Dermis blood vessel endothelial cell (primary cell): ENCODE results near the gene ST14. TPM values are rescaled to one million over a fixed set of nuclear protein-coding genes. Genes with fewer than 3 reads are reported as not detected.

Experiments used
- DNase-seq: peaks from one replicate; pipeline ENCODE4 v3.0.0; 2010
- total RNA-seq: library from RNA; depleted of rRNA; stranded (reverse); fragments of >200 nt; gene quantifications from 2 replicates; pipeline ENCODE4 v1.2.3, GENCODE V29; 2014

ST14 gene
- total RNA-seq, 1 donor from 2014 or later = 0.34 TPM

DNA sequence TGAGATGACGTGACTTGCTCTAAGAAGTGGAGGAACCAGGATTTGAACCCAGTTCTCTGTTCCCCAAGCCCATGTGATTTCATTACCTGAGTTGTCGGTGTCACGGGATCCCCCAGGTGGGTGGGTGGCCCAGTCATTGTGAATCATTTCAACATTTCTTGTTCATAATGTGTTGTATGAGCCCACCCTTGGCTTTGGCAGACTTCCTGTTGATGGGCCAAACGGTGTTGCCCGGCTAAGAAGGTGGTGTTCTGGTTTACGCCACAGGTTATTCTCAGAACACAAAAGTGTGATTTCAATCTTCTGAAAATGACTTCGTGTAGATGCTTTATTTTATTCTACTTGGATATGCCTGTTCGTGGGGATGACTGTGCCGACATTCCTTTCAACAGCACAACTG lies 21.6 kb upstream of the ST14 start:
- DNase-seq = no peak

DNA sequence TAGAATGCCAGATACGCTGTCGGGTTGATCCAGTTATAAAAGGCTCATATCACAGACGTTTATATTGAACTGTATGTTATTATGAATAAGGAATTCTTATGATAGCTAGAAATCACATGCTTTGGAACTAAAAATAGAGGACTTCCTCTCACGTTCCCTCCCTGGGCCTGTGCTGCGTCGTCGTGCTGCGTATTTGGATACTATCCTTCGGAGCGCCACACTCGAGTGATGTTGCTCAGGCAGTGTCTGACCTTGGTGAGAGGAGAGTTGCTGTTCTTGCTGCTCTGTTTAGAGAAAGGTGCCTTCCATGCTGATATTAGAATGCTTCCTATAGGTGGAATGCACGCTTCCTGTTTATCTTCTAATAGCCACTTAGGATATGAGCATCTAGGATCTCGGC lies 20.2 kb upstream of the ST14 start:
- no peak for DNase-seq

DNA sequence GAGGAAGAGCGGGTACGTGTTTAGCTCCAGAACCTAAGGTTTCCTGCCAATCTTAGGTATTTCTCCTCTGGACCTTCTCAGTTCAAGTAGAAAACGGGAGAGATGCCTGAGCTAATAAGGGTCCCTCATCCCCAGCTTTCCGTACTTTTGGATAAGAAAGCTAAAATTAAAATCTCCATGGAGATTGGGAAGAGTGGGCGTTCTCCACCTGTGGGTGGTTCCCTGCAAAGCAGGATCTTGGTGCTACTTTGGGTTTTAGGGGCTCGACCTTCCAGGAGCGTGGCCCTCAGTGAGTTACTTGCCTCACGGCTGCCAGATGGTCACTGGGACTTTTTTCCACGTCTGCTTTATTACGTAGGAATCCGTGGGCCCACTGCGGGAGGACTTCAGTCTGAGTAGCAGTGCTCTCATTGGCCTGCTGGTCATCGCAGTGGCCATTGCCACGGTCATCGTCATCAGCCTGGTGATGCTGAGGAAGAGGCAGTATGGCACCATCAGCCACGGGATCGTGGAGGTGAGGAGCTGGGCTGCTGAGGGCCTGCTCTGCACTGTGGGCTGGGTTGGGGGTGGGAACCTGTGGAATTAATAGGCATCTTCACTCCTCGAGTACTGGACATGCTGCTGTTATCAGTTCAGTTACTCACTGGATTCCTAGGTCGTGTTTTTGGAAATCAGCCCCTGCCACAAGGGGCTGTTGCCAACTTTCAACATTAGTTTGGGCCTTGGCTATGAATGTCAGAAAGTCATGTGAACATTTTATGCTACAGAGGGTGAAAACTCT lies 17.8 kb upstream of the ST14 start:
- DNase-seq = no peak

DNA sequence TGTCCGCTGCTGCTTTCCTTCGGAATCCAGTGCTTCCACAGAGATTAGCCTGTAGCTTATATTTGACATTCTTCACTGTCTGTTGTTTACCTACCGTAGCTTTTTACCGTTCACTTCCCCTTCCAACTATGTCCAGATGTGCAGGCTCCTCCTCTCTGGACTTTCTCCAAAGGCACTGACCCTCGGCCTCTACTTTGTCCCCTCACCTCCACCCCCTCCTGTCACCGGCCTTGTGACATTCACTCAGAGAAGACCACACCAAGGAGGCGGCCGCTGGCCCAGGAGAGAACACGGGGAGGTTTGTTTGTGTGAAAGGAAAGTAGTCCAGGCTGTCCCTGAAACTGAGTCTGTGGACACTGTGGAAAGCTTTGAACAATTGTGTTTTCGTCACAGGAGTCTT lies 15.4 kb upstream of the ST14 start:
- DNase-seq = no peak

DNA sequence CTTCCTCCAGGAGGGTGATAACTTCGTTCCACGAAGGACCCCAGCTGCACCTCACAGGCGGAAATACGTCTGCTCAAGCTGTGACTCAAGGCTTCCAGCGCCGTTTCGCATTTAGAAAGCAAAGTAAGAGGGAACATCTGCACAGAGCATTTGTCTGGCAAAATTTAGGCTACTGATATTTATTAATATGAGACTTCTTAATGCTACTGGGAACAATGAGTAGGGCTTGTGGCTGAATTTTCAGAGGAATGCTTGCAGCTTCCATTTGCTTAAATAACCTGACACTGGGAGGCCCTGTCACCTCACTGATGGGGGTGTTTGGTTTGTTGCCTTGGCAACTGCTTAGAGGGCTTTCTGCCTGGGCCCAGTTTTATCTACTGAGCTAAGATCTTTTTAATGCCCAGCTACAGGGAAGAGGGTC lies 14.7 kb upstream of the ST14 start:
- no peak for DNase-seq

DNA sequence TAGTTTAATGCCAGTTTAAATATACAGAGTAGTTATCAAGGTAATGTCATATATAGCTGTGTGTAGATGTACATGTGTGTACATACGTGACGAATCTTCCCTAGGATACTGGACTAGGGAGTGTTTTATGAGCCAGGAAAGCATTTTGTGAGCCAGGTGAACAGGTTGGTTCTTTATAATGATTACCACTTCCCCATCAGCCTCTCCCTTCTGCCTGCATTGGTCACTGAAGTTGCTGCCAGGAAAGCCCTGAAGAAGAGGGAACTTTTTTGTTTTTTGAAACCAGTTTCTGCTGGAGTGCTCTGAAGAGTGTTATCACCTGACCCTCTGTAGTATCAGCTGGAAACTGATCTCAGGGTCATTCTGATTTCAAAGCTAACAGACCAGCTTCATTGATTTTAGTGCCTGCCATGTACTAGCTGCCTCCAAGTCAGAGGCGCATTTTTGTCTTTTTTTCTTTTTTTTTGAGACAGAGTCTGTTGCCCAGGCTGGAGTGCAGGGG lies 14.2 kb upstream of the ST14 start:
- no peak for DNase-seq

DNA sequence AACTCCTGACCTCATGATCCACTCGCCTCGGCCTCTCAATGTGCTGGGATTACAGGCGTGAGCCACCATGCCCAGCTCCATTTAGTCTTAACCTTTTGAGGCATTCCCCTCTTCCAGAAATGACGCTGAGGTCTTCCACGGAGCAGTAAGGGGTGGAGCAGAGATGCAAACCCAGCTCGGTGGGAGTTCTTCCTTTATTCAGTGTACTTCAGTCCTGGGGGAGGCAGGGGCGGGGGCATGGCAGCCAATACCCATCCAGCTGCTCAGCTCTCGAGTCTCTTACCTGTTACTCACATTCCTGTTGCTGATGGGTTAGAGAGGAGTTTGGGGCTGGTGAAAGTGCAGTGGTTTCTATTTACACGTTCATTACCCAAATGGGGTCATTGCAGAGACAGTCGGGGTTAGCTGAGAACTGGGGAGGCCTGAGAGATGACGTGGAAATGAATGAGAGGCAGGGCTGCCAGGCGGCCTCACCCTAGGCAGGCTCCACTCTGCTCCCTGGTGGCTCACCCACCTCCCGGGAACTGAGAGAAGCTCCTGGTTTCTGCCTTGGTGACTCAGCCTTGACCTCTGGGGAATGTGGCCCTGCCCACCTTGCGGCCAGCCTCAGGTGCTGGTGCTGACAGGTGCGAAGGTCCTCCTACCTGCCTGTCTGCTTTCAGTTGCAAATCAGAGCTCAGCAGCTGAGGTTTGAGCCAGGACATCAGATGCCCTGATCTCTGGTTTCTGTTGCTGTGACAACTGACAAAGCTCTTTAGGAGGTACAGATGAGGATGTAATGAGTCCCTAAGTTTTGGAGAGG lies 13.4 kb upstream of the ST14 start:
- DNase-seq = peak; percentile 50

DNA sequence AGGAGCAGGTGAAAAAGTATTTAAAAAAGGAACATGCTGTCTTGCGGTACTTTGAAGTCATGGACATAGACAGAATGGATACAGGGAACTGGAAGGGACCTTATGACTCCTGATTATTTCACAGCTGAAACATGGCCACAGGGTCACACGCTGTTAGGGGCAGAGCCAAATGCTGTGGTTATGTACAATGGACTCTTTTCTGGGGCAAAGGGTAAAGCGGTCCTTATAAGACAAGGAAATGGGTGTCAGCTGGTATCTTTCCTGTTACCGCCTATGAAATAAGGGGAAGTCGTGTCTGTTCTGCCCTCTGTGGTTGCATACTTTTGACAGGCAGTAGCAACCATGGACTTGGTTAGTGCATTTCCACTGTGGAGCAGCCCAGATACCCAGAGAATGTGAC lies 12.8 kb upstream of the ST14 start:
- DNase-seq = peak; percentile 61

DNA sequence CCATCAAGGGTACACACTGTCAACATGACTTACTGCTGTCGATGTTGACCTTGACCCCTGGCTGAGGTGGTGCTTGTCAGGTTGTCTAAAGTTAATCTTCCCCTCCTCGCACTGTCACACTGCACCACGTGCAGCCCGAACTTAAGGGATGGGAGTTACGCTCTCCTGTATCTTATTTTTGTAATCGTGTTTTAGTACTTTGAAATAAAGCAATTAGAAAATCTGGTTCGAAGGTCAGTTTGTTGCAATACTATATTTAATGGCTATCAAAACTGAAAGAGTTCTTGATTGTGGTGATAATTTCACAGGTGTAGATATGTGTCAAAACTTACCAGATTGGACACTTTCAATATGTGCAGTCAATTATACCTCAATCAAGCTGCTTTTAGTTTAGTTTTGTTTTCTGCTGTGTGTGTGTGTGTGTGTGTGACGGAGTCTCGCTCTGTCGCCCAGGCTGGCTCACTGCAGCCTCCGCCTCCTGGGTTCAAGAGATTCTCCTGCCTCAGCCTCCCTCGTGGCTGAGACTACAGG lies 10.7 kb upstream of the ST14 start:
- DNase-seq = no peak

DNA sequence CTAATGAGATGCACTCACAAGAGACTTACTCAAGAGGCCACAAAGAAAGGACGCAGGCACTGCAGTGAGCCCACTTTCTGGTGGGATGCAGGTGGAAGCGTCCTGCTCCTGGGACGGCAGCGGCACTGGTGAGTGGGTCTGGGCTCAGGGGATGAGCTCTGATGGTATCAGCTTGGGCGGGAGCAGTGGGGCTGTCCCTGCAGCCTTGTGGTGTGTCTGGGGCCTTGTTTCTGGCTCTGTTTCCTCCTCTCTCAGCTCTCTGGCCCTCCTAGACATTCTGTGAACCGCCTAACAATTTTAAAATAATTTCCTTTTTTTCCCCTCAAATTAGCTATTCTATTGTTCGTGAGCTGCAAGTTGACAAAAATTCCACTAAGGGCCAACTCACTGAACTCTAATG lies 8.8 kb upstream of the ST14 start:
- DNase-seq = no peak

DNA sequence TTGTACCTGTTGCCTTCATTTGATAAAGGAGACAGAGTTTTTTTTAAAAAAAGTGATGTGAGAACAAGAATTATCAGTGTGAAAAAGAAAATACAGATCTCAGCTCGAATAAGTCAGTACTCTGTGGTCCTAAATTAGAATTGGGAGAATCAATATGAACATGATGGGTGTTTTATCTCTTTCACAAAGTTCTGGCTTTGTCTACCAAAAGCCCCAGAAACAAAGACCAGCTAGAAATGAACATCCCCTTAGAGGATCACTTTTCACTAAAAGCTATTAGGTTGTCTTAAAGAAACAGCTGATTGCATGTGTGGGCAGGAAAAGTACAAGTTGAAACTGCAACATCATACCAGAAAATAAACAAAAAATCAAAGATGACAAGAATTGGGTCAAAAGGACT lies 8.4 kb upstream of the ST14 start:
- DNase-seq = no peak

DNA sequence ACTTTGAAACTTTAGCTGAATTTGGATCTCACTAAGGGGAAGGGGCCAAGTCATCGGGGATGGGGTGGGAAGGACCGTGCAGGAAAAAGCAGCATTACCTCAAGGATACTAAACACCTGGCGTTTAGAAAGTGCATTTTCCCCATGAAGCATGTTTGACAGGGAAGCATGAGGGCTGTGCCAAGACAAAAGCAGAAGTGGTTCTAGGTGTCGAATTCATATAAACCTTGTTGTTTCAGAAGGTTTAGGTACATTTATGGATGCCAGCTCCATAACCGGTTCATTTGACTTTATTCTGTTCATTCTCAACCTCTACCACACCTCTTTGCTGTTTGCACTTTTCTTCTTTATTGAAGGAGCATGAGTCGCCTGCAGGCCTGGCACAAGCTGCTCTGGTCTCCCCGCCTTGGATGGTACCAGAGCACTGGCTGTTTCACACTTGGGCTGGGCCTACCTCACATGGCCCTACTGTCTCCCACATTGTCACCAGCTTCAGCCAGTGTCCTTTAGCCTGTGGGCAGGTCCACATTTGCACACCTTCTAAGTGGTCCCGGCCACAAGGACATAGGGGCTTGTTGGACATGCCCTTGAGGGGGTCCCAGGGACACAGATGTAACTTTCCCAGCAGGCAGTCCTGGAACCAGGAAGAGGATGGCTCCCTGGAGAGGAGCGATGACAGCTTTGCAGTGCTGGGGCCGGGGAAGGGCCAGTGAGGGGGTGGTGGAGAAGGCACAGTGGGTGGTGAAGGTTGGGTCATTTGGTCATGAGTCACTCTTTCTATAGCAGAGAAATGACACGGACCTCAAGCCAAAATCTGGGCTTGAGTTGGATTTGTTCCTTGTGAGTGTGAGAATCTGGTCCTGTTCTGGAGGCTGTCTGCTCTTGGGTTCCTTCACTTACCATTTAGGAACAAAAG lies 3.2 kb upstream of the ST14 start:
- no peak for DNase-seq

DNA sequence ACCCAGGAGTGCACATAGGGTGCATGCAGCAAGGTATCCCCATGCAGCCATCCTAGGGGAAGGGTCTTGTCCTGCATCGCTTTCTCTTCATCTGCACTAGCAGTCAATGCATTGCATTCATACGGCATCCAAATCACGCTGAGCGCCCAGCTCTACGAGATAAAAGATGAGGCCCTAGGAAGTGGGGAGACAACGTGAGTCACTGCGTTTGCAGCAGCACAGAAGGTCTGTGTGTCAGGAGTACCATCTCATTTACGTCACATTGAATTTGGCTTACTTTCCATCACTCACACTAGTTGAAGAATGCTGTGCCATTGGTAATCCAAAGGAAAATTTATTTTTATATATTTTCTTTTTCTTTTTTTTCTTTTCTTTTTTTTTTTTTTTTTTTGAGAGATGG lies 2.5 kb upstream of the ST14 start:
- DNase-seq = no peak

DNA sequence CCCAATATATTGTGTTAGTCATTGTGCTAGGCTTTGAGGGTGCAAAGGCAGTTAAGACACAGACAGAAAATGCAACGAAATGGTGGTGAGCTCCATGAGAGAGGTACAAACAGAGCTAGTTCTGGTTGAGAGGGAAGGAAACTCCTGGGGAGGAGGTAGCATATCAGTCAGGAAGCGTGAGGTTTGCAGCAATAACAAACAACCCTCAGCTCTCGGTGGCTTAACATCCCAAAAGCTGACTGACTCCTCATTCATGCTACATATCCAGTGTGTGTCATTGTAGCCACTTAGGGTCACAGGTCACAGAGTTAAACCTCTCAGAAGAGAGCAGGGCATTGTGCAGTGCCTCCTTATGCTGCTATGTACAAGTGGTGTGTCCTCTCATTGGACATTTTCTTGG lies 1.7 kb upstream of the ST14 start:
- DNase-seq = no peak

DNA sequence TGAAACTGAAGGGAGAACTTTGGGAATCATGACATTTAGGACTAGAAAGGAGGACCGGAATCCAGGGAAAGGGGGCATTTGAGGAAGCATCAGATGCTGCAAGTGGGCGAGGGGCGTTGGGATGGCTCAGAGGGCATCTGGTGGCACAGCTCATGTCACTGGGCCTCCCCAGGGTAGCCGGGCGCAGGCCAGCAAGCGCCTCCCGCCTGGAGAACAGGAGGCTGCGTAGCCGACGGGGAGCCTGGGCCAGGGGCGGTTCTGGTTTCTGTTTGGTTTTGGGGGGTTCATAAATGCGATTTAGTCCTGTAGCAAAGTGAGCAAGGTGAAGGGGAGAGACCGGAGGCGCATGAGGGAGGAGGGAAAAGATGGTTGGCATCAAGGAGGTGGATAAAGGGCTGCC lies 443 bp upstream of the ST14 start:
- DNase-seq = no peak

DNA sequence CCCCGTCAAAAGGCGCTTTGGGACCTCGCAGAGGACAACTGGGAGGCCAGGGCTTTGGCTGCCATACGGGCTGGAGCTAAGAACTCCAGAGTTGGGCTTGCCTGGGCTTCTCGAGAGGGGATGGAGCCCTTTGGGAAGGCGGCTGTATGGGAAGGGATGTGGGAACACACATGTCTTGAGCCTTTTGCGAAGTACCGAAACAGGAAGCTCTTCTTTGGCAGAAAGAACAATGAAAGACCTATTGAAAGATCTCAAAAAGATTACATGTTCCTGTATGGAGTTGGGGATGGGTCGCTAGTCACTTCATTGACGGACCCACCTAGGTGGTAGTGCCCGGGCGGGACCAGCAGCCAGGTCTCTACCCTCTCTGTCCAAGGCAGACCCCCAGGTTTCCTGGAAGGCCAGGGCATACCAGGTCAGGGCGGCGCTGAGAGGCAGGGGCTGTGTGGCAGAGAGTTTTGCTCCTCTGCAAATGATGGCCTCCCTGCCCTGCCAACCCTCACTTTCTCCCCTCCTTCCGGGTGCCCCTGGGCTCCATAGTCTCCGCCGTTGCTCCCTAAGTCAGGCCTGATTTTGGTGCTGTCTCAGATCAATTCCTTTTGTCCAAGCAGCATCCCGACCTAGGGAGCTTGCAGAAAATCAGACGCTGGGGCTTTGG lies 1.0 kb downstream of the ST14 start:
- no peak for DNase-seq

DNA sequence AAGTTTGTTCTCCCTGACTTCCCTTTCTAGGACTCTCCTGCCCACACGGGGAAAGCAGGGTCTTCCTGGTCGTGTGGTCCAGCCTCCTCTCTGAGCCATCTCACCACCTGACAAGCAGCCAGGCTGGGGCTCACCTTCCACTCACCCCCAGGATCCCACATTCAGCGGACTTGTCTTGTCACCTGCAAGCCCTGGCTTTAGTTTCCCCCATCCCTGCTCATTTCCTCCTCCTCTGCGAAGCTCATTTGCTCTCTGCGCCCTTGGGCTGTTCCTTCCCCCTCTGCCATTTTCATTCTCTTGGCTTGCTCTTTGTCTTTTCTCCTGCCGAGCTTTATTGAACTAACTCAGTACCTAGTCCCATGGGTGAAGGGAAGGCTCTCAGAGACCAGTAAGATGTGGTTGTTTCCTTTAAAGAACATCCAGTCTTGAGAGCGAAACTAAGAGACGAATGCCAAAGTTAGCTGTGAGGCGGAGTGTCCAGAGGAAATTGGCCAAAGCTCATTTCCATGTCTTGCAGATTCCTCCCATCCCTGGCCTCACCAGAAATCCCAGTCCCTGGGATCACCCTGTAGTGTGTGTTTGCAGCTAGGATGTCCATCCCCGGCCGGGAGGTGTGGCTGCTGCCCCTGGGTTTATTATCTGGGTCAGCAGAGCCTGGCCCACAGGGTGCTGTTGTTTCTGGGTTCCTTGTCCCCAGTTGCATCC lies 2.0 kb downstream of the ST14 start:
- no peak for DNase-seq

DNA sequence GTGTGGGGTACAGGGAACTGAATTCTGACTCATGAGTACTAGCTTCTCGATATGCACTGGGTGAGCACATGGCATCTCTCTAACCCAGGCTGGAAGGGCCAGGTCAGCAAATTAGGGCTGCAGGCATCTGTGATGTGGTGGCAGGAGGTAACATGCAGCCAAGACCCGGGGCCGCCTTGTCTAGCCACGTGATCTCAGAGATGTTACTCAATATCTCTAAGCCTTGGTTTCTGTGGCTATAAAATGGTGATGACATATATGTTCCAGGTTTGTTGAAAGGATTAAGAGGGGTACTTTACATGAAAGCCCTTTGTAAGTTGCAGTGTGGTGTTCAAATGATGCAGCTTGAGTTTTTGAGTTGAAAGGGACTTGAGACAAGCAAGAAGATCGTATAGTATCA lies 3.2 kb downstream of the ST14 start:
- DNase-seq = no peak

DNA sequence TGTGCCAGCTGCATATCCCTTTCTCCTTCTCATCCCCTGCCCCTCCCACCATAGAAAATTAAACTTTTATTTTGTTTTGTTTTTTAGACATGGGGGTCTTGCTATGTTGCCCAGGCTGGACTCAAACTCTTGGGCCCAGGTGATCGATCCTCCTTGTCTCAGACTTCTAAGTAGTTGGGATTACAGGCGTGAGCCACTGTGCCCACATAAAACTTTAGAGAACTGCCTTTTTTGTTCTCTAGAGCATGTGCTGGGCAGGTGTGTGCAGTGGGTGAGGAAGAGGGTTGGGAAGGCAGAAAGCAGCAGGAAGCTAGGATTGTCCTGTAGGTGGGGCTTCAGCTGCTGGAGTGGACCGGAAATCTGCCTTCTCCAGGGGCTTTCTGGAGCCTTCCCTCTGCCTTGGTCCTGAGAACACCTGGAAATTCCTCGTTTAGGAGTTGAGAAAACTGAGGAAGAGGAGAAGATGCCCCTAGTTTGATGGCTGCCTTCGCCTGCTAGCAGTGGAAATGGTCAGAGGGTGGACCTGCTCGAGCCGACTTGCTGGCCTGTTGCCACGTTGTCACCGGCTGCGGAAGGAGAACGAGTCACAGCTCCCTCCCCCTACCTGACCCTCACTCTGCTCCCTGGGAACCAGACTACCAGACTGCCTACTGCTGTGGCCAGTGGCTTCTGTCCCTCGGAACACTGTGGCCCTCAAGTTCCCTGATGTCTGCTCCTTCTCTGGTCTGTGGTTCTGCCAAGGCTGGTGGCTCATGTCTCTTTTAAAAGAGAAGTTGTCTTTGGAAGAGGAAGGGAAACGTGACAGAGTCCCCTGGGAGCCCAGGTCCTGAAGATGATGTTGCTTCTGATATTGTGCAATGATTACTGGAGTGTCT lies 4.0 kb downstream of the ST14 start:
- peak; percentile 23 for DNase-seq

DNA sequence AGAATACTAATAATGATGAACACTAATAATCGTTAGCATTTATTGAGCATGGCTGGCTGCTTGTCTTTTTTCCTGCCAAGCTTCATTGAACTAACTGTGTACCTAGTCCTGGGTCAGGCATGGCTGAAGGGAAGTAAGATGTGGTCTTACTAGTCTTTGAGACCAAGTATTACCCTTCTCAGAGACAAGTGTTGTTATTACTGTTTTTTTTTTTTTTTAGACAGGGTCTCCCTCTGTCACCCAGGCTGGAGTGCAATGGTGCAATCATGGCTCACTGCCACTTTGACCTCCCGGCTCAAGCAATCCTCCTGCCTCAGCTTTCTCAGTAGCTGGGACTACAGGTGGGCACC lies 4.6 kb downstream of the ST14 start:
- no peak for DNase-seq
